ENCODE measurements around the gene TMEM167A. TPM values are rescaled to one million over a fixed set of nuclear protein-coding genes. Genes with fewer than 3 reads are reported as not detected.

Gene TMEM167A
- total and polyA plus RNA-seq, 2 of the 8 experiments (the other 6 are each of a cell fraction or from before 2014, with no cell fraction given), result 50.6 to 178 TPM

GRCh38 chr5:83066548-83067110 is 10.6 kb downstream of the TMEM167A start:
- Histone ChIP-seq H2AFZ (ENCODE audit: low read length) (no peak overlapping the region), H3K36me3 (ENCODE audit: control insufficient read depth in 2 of 4, insufficient read depth in 4 of 4, low read length in 3 of 4) (peaks cover 0 to 15% (median 5%) of the 10 kb centered on the region in 4 experiments; a peak in 4 of 8 replicates), H3K23ac (ENCODE audit: insufficient read length) (no peak overlapping the region), H2BK120ac (replicated peaks; ENCODE audit: low read depth, low read length) (no peak overlapping the region), H3K4me1 (replicated peaks in 1 of 4; ENCODE audit: control insufficient read depth in 3 of 4, insufficient read depth in 4 of 4, low read length in 3 of 4) (peaks cover 0 to 8% (median 1%) of the 10 kb centered on the region in 4 experiments; a peak in 2 of 7 replicates), H2BK12ac (ENCODE audit: low read depth, low read length) (no peak overlapping the region), H3K4me3 (ENCODE audit: extremely low read depth in 1 of 4, insufficient read depth in 2 of 4, low read depth in 3 of 4, low read length in 4 of 4) (no peak overlapping the region; a peak in 1 of 8 replicates), H3K4me2 (ENCODE audit: insufficient read depth in 1 of 2, low read depth in 2 of 2, low read length in 2 of 2) (peak overlapping the region; percentile 25 to 26; a peak in 3 of 4 replicates), H2BK5ac (ENCODE audit: low read depth, low read length) (no peak overlapping the region), H3K9me3 (ENCODE audit: insufficient read depth in 2 of 2, low read depth in 1 of 2, low read length in 1 of 2) (no peaks in the 10 kb centered on the region), H3K79me1 (ENCODE audit: low read depth, low read length) (no peaks in the 10 kb centered on the region), H3K4ac (replicated peaks; ENCODE audit: insufficient read length, low read depth, low read length) (no peak overlapping the region), H4K91ac (replicated peaks; ENCODE audit: insufficient read length, low read length) (no peak overlapping the region), H3K27me3 (replicated peaks in 1 of 4; ENCODE audit: control insufficient read depth in 3 of 4, extremely low read depth in 1 of 4, insufficient read depth in 3 of 4, low read length in 3 of 4) (no peaks in the 10 kb centered on the region), H3K79me2 (ENCODE audit: control insufficient read depth in 1 of 2, insufficient read depth in 2 of 2, low read length in 2 of 2) (peaks cover 12 to 100% of the 10 kb centered on the region in 2 experiments; a peak in 3 of 4 replicates), H3K18ac (ENCODE audit: extremely low read depth, low read length) (no peak overlapping the region), H2BK15ac (ENCODE audit: low read length) (no peak overlapping the region), H4K5ac (ENCODE audit: insufficient read length, low read depth, low read length) (no peak overlapping the region), H3K23me2 (ENCODE audit: low read depth, low read length) (no peaks in the 10 kb centered on the region), H4K8ac (ENCODE audit: extremely low read depth, insufficient read depth, low read length) (no peak overlapping the region), H2BK20ac (ENCODE audit: low read length) (no peak overlapping the region), H3K27ac (ENCODE audit: low read depth, low read length) (no peak overlapping the region), H4K20me1 (replicated peaks in 1 of 2; ENCODE audit: control insufficient read depth in 1 of 2, insufficient read depth in 2 of 2, low read length in 2 of 2) (peaks cover 3 to 4% of the 10 kb centered on the region in 2 experiments), H2AK5ac (ENCODE audit: low read depth, low read length) (no peak overlapping the region), H3K9ac (replicated peaks in 1 of 4; ENCODE audit: extremely low read depth in 1 of 4, low read depth in 3 of 4, low read length in 3 of 4) (no peak overlapping the region), H3K56ac (replicated peaks; ENCODE audit: insufficient read length, low read depth, low read length) (no peak overlapping the region), H3K14ac (ENCODE audit: insufficient read length) (no peak overlapping the region)
- TF ChIP-seq YY1 (IDR thresholded peaks at IDR 0.05; ENCODE audit: low read depth, low read length) (peak; percentile 78), POLR2AphosphoS5 (IDR thresholded peaks at IDR 0.05; ENCODE audit: low read depth, low read length) (peak; percentile 34; the same call in 1 of the 2 replicates), BRCA1 (IDR thresholded peaks at IDR 0.05; ENCODE audit: low read depth, low read length) (no peak), CEBPB (IDR thresholded peaks at IDR 0.05; ENCODE audit: low read depth, low read length) (peak; percentile 91), POLR2A (IDR thresholded peaks at IDR 0.05; ENCODE audit: control extremely low read depth in 1 of 2, low read depth in 2 of 2, low read length in 2 of 2) (0 out of 3 replicates have a peak, but pooled peaks of 1 of the 2 experiments have one; percentile 16)
- FAIRE-seq (peak; percentile 72), DNase-seq (ENCODE audit: low read depth in 1 of 2, low spot score in 2 of 2) (no peak)
- CTCF ChIA-PET (ENCODE audit: partially characterized antibody), result interaction anchor here (0.8 kb wide), 1 partner anchor 717 kb away, joined by 3 read pairs; no protein-coding TSS in a partner anchor
- POLR2A ChIA-PET (ENCODE audit: partially characterized antibody), result interaction anchor here (1.3 to 2.2 kb wide), 2 partner anchors 9 to 11 kb away, joined by 7 to 10 read pairs; partner anchors contain the start of genes TMEM167A and XRCC4
- WGBS, 2 experiments (ENCODE audit: extremely low coverage in 1 of 2, insufficient coverage in 1 of 2, insufficient read length in 1 of 2, insufficient replicate concordance in 2 of 2, low coverage in 1 of 2, low lambda C conversion rate in 2 of 2, missing lambda C conversion rate in 1 of 2), result 68% methylated on average over 3 of the region's 3 CpGs; no CpG with 5 or more reads in 1 of the 2 experiments

Data from H1 (cell line).